Smooth muscle cell (in vitro differentiated cells): ENCODE measurements around the gene GJB5. TPM values are rescaled to one million over a fixed set of nuclear protein-coding genes. Genes with fewer than 3 reads are reported as not detected.
A peak's percentile ranks its signal among the peaks of the same experiment; 100 is the strongest.
"Not testable (repeated sequence)": the region's sequence is repeated elsewhere in the genome, so short reads cannot be mapped to it uniquely, and the experiment has no call there.

Experiments used
- DNase-seq: peaks from one replicate; lab custom pipeline; 2025; ENCODE audit not compliant: unreplicated experiment; lab: John Stamatoyannopoulos, UW
- H2AFZ ChIP-seq: fragments of 200-600 bp; sonication (generic); 2 replicates; pipeline ENCODE4 v1.6.0; 2016; ENCODE audit warnings: antibody characterized with exemption, low read depth, mild to moderate bottlenecking
- H3F3A ChIP-seq: fragments of 200-600 bp; sonication (generic); 2 replicates; pipeline ENCODE4 v1.6.0; 2017; ENCODE audit warnings: antibody characterized with exemption, low read depth
- H3K27ac ChIP-seq: fragments of 200-600 bp; sonication (generic); 2 replicates; pipeline ENCODE4 v1.5.1; 2016; ENCODE audit warnings: low read depth, mild to moderate bottlenecking
- H3K27me3 ChIP-seq: fragments of 200-600 bp; sonication (generic); 2 replicates; pipeline ENCODE4 v1.6.1; 2016; ENCODE audit warnings: low read depth, mild to moderate bottlenecking
- H3K36me3 ChIP-seq: fragments of 200-600 bp; sonication (generic); 2 replicates; pipeline ENCODE4 v1.5.1; 2016; ENCODE audit warnings: low read depth
- H3K4me1 ChIP-seq: fragments of 200-600 bp; sonication (generic); 2 replicates; pipeline ENCODE4 v1.5.1; 2016; ENCODE audit warnings: low read depth
- H3K4me2 ChIP-seq: fragments of 200-600 bp; sonication (generic); 2 replicates; pipeline ENCODE4 v1.6.0; 2016; ENCODE audit warnings: mild to moderate bottlenecking
- H3K4me3 ChIP-seq: fragments of 200-600 bp; sonication (generic); 2 replicates; pipeline ENCODE4 v1.5.1; 2016; ENCODE audit warnings: mild to moderate bottlenecking
- H3K79me2 ChIP-seq: fragments of 200-600 bp; sonication (generic); 2 replicates; pipeline ENCODE4 v1.6.0; 2016; ENCODE audit warnings: low read depth, mild to moderate bottlenecking
- H3K9ac ChIP-seq: fragments of 200-600 bp; sonication (generic); 2 replicates; pipeline ENCODE4 v1.6.0; 2016; ENCODE audit warnings: low read depth
- H3K9me3 ChIP-seq: fragments of 200-600 bp; sonication (generic); replicated peaks from 2 replicates; pipeline ENCODE4 v1.5.1; 2016; ENCODE audit warnings: low read depth
- H4K20me1 ChIP-seq: fragments of 200-600 bp; sonication (generic); 2 replicates; pipeline ENCODE4 v1.6.0; 2016; ENCODE audit warnings: low read depth
- WGBS: methylation state at CpG from one replicate; pipeline ENCODE4 v1.1.7; 2016; ENCODE audit warnings: low lambda C conversion rate; 5-methylcytosine and 5-hydroxymethylcytosine counted together
- polyA plus RNA-seq: library from polyadenylated mRNA; unstranded; fragments of >200 nt; fragmentation: Nextera tagmentation; extraction: Ambion mirVana; gene quantifications from 2 replicates; pipeline ENCODE4 v1.2.1, GENCODE V29; 2016
- total RNA-seq: library from RNA; depleted of rRNA; stranded (reverse); fragments of >200 nt; gene quantifications from 2 replicates; pipeline ENCODE4 v1.2.3, GENCODE V29; 2014
- TF ChIP-seq, protein P1 (sequence below): fragments of 200-600 bp; sonication (generic); IDR thresholded peaks from 2 replicates; pipeline ENCODE4 v1.5.1; 2017; ENCODE audit warnings: borderline replicate concordance, mild to moderate bottlenecking, antibody characterized with exemption; ENCODE audit not compliant: insufficient read depth, poor library complexity, severe bottlenecking

The GJB5 gene
- total and polyA plus RNA-seq, 2 experiments from 2014 or later: 2.5 to 8.8 TPM

DNA sequence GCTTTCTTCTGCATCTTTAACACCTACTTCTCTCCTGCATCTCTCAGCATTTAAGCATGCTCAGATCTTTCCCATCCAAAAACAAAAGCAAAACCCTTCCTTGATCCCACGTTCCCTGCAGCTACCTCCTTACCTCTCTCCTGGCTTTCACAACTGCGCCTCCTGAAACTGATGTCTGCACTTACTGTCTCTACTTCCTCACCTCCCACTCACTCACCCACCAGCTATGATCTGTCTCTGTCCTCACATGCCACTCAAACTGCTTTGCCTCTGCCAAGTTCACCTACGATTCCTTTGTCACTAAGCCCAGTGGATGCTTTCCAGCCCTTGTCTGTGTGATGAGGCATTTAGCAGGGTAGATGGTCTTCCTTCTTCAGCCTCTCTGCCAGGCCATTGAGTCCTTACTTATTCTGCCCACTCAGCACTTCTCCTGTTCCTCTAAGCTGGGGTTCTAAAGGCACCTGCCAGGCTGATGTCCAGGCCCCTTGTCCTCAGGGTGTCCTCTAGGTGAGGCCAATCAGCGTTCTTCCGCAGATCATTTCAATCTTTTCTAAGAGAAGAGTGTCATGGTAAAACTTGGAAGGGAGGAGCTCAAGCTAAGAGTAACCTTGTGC is 16.2 kb downstream of the GJB5 start:
- Histone ChIP-seq H3K4me3 (no peak overlapping the region), H3K36me3 (no peaks in the 10 kb centered on the region), H3K79me2 (no peaks in the 10 kb centered on the region), H3K4me2 (peak overlapping the region; percentile 36), H3K27ac (no peak overlapping the region), H3F3A (no peaks in the 10 kb centered on the region), H2AFZ (no peak overlapping the region), H3K27me3 (no peaks in the 10 kb centered on the region), H3K4me1 (no peaks in the 10 kb centered on the region), H3K9ac (no peak overlapping the region), H4K20me1 (no peaks in the 10 kb centered on the region), H3K9me3 (no peaks in the 10 kb centered on the region)
- TF ChIP-seq, protein P1, sequence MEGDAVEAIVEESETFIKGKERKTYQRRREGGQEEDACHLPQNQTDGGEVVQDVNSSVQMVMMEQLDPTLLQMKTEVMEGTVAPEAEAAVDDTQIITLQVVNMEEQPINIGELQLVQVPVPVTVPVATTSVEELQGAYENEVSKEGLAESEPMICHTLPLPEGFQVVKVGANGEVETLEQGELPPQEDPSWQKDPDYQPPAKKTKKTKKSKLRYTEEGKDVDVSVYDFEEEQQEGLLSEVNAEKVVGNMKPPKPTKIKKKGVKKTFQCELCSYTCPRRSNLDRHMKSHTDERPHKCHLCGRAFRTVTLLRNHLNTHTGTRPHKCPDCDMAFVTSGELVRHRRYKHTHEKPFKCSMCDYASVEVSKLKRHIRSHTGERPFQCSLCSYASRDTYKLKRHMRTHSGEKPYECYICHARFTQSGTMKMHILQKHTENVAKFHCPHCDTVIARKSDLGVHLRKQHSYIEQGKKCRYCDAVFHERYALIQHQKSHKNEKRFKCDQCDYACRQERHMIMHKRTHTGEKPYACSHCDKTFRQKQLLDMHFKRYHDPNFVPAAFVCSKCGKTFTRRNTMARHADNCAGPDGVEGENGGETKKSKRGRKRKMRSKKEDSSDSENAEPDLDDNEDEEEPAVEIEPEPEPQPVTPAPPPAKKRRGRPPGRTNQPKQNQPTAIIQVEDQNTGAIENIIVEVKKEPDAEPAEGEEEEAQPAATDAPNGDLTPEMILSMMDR: no peak
- WGBS: 80% methylated on average over 5 of the region's 5 CpGs
- no peak for DNase-seq

DNA sequence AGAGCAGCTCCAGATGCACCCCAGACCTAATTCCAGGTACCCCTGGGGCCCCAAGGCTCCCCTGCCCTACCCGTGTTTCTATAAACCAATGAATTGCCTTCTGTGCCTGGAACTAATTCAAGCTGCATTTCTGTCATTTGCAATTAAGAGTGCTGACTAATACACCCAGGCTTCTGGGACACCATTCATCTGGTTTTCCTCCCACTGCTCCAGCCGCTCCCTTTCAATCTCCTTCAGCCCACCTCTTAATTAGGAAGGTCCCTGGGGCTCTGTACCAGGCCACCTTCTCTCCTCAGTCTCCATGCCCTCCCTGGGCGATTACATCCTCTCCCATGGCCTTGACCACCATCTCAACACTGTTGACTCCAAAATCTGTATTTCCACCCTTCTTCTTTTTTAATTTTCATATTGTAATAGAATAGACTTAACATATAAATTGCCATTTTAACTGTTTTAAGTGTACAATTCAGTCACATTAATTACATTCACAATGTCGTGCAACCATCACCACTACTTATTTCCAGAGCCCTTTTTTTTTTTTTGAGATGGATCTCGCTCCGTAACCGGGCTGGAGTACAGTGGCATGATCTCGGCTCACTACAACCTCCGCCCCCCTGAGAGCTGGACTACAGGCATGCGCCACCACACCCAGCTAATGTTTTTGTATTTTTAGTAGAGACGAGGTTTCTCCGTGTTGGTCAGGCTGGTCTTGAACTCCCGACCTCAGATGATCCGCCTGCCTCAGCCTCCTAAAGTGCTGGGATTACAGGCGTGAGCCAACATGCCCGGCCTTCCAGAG is 16.9 kb downstream of the GJB5 start:
- H2AFZ ChIP-seq: no peak overlapping the region
- TF ChIP-seq, protein P1: no peak
- 82% methylated on average over 16 of the region's 16 CpGs for WGBS

DNA sequence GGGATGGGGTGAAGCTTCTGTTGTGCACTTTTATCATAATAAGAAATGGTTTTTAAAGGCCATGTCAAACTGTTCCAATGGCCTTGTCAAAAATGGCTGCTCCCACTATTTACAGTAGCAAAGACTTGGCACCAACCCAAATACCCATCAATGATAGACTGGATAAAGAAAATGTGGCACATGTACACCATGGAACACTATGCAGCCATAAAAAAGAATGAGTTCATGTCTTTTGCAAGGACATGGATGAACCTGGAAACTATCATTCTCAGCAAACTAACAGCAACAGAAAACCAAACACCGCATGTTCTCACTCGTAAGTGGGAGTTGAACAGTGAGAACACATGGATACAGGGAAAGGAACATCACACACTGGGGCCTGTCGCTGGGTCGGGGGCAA is 18.3 kb downstream of the GJB5 start:
- 96% methylated on average over 4 of the region's 4 CpGs for WGBS
- not testable (repeated sequence) for H3K9ac ChIP-seq, H3K27me3 ChIP-seq, DNase-seq, H3K79me2 ChIP-seq, H3K4me3 ChIP-seq, H2AFZ ChIP-seq, H3K27ac ChIP-seq, H3K36me3 ChIP-seq, H3K4me2 ChIP-seq, H3F3A ChIP-seq, H4K20me1 ChIP-seq, H3K9me3 ChIP-seq, H3K4me1 ChIP-seq

More for the DNA sequence above, 16.9 kb downstream of the GJB5 start:
- Histone ChIP-seq H3K9ac (no peak overlapping the region), H3F3A (no peaks in the 10 kb centered on the region), H3K9me3 (no peaks in the 10 kb centered on the region), H3K4me1 (no peaks in the 10 kb centered on the region), H3K4me3 (no peak overlapping the region), H3K27ac (no peak overlapping the region), H3K79me2 (no peaks in the 10 kb centered on the region), H3K36me3 (no peaks in the 10 kb centered on the region), H4K20me1 (no peaks in the 10 kb centered on the region), H3K4me2 (peak overlapping the region; percentile 36), H3K27me3 (no peaks in the 10 kb centered on the region)
- DNase-seq: no peak

DNA sequence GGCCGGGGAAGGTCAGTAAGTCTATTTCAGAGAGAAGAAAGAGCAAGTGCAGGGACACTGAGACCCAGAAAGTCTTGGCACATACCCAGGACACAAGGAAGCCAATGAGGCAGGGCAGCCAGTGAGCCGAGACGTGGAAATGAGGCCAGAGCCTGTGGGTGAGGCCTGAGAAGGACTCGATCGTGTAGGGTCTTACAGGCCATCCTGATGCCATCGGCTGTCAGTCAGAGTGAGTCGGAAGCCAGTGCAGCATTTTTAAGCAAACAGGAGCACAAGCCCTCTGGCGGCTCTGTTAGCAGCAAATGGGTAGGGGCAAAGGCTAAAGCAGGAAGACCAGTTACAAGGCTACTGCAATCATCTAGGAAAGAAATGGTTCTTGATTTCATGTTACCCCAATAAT is 20.1 kb downstream of the GJB5 start:
- TF ChIP-seq, protein P1: no peak
- WGBS: 82% methylated on average over 8 of the region's 8 CpGs
- H4K20me1 ChIP-seq: no peaks in the 10 kb centered on the region

More for the DNA sequence above, 20.1 kb downstream of the GJB5 start:
- Histone ChIP-seq H3K36me3 (no peaks in the 10 kb centered on the region), H3K27me3 (peaks cover 15% of the 10 kb centered on the region), H3K9me3 (no peaks in the 10 kb centered on the region), H3K4me1 (no peaks in the 10 kb centered on the region), H3K9ac (no peak overlapping the region), H3F3A (no peaks in the 10 kb centered on the region), H3K79me2 (no peaks in the 10 kb centered on the region), H2AFZ (no peak overlapping the region), H3K27ac (no peak overlapping the region), H3K4me3 (no peak overlapping the region), H3K4me2 (no peak overlapping the region)
- DNase-seq: no peak
